Spleen (tissue), 7 donors: ENCODE data around the gene P2RX1.

Source experiments
- CTCF ChIP-seq, 11 experiments: fragments of 200-600 bp in 7 of 11; fragments of 450-650 bp in 4 of 11; sonication (generic) in 4 of 11; IDR thresholded peaks in 8 of 11; conservative IDR thresholded peaks in 3 of 11; 1 replicate in 7 of 11; 2 replicates in 4 of 11; pipeline versions ENCODE4 v1.4.0 to v1.8.0; 2016 to 2021; ENCODE audit warnings: antibody characterized with exemption in 11 of 11, inconsistent platforms in 4 of 11, mild to moderate bottlenecking in 1 of 11
- POLR2A ChIP-seq, 3 donors: fragments of 450-650 bp; IDR thresholded peaks; one replicate each; pipeline ENCODE4 v1.5.1; 2017; ENCODE audit warnings: antibody characterized with exemption in 3 of 3, mild to moderate bottlenecking in 1 of 3
- POLR2AphosphoS5 ChIP-seq, 3 donors: sonication (generic); formaldehyde crosslinking; IDR thresholded peaks; one replicate each; pipeline ENCODE4 v1.5.1; 2017; ENCODE audit warnings: antibody characterized with exemption in 3 of 3
- donor health status: DM: no; HTN: no; CAD: no; lungs with moderate emphysema.
- donor health status: DM: no; HTN: no; CAD: no.
- donor health status: DM: no; HTN: no; CAD: no.

GRCh38 chr17:3927628-3928340 is 11.5 kb upstream of the P2RX1 start:
- no peak for TF ChIP-seq CTCF (IDR thresholded peaks at IDR 0.05 in 8 of 11, conservative IDR thresholded peaks at IDR 0.05 in 3 of 11)
- TF ChIP-seq POLR2A (IDR thresholded peaks at IDR 0.05), result no peak
- no peak for TF ChIP-seq POLR2AphosphoS5 (IDR thresholded peaks at IDR 0.05)
